H1 (cell line): Measurements from ENCODE around the gene OSTF1. TPM values are rescaled to one million over a fixed set of nuclear protein-coding genes. Genes with fewer than 3 reads are reported as not detected.

ENCODE experiments used
- CTCF ChIA-PET: fragments of 300-600 bp; sonication (Branson Sonifier 250); formaldehyde crosslinking; loops from one replicate; lab custom pipeline; 2021; ENCODE audit not compliant: partially characterized antibody; lab: Charles Lee
- POLR2A ChIA-PET: fragments of 300-600 bp; sonication (Branson Sonifier 250); formaldehyde crosslinking; loops from one replicate; lab custom pipeline; 2021; ENCODE audit warnings: inconsistent platforms; ENCODE audit not compliant: partially characterized antibody; lab: Charles Lee
- DNase-seq, 2 experiments: peaks; one replicate each; pipeline versions ENCODE4 v3.0.0 to v3.0.0-alpha.2; 2010 to 2022; ENCODE audit warnings: low spot score in 2 of 2, low read depth in 1 of 2, mixed read lengths in 1 of 2
- FAIRE-seq: peaks from 2 replicates; lab custom pipeline; 2011; peaks lifted over from hg19 to GRCh38; lab: Jason Lieb, UNC
- H2AFZ ChIP-seq: 2 replicates; pipeline ENCODE4 v1.8.1; 2012; ENCODE audit warnings: low read length, inconsistent platforms
- H2AK5ac ChIP-seq: 2 replicates; pipeline ENCODE4 v1.6.1; 2013; ENCODE audit warnings: low read depth, low read length
- H2BK120ac ChIP-seq: replicated peaks from 2 replicates; pipeline ENCODE3; 2013; ENCODE audit warnings: low read depth, low read length, inconsistent platforms
- H2BK12ac ChIP-seq: 2 replicates; pipeline ENCODE4 v1.6.1; 2013; ENCODE audit warnings: low read depth, low read length
- H2BK15ac ChIP-seq: 2 replicates; pipeline ENCODE4 v1.6.1; 2013; ENCODE audit warnings: low read length
- H2BK20ac ChIP-seq: 2 replicates; pipeline ENCODE4 v1.6.1; 2013; ENCODE audit warnings: low read length
- H2BK5ac ChIP-seq: 2 replicates; pipeline ENCODE4 v1.6.1; 2013; ENCODE audit warnings: low read depth, low read length
- H3K14ac ChIP-seq: 2 replicates; pipeline ENCODE4 v1.6.1; 2013; ENCODE audit warnings: inconsistent platforms; ENCODE audit not compliant: insufficient read length
- H3K18ac ChIP-seq: 2 replicates; pipeline ENCODE4 v1.6.1; 2013; ENCODE audit warnings: low read length; ENCODE audit errors: extremely low read depth
- H3K23ac ChIP-seq: 2 replicates; pipeline ENCODE4 v1.6.1; 2013; ENCODE audit warnings: inconsistent platforms; ENCODE audit not compliant: insufficient read length
- H3K23me2 ChIP-seq: 2 replicates; pipeline ENCODE4 v1.6.1; 2013; ENCODE audit warnings: low read depth, low read length
- H3K27ac ChIP-seq: 2 replicates; pipeline ENCODE4 v1.6.1; 2011; ENCODE audit warnings: low read depth, low read length, inconsistent platforms
- H3K27me3 ChIP-seq, 4 experiments: replicated peaks in 1 of 4; 1 replicate in 1 of 4; 2 replicates in 3 of 4; pipeline versions ENCODE4 v1.6.1 to v1.8.1; 2011 to 2013; ENCODE audit warnings: low read length in 3 of 4, mild to moderate bottlenecking in 3 of 4, inconsistent platforms in 2 of 4, mixed read lengths in 2 of 4, moderate library complexity in 1 of 4; ENCODE audit not compliant: control insufficient read depth in 3 of 4, insufficient read depth in 3 of 4; ENCODE audit errors: extremely low read depth in 1 of 4
- H3K36me3 ChIP-seq, 4 experiments: 2 replicates each; pipeline versions ENCODE4 v1.6.1 to v1.8.1; 2011 to 2013; ENCODE audit warnings: mild to moderate bottlenecking in 4 of 4, low read length in 3 of 4, moderate library complexity in 2 of 4, control low read depth in 1 of 4, inconsistent platforms in 1 of 4; ENCODE audit not compliant: insufficient read depth in 4 of 4, control insufficient read depth in 2 of 4
- H3K4ac ChIP-seq: replicated peaks from 2 replicates; pipeline ENCODE3; 2013; ENCODE audit warnings: low read length, low read depth, mixed read lengths, inconsistent platforms; ENCODE audit not compliant: insufficient read length
- H3K4me1 ChIP-seq, 4 experiments: replicated peaks in 1 of 4; 1 replicate in 1 of 4; 2 replicates in 3 of 4; pipeline versions ENCODE4 v1.6.1 to v1.8.1; 2011 to 2013; ENCODE audit warnings: low read length in 3 of 4, inconsistent platforms in 2 of 4, mixed read lengths in 1 of 4; ENCODE audit not compliant: insufficient read depth in 4 of 4, control insufficient read depth in 3 of 4
- H3K4me2 ChIP-seq, 2 experiments: 2 replicates each; pipeline versions ENCODE4 v1.6.1 to v1.8.1; 2011 to 2013; ENCODE audit warnings: low read depth in 2 of 2, low read length in 2 of 2, control low read depth in 1 of 2, inconsistent platforms in 1 of 2, mild to moderate bottlenecking in 1 of 2; ENCODE audit not compliant: insufficient read depth in 1 of 2
- H3K4me3 ChIP-seq, 4 experiments: fragments of 200-600, 300-600 bp in 1 of 4; sonication (generic), shearing (Covaris generic), sonication (Bioruptor Twin) in 1 of 4; 2 replicates each; pipeline versions ENCODE4 v1.5.1 to v1.8.1; 2011 to 2016; ENCODE audit warnings: low read length in 4 of 4, low read depth in 3 of 4, control low read depth in 2 of 4, inconsistent platforms in 2 of 4, mild to moderate bottlenecking in 2 of 4, mixed read lengths in 1 of 4, moderate library complexity in 1 of 4; ENCODE audit not compliant: insufficient read depth in 2 of 4; ENCODE audit errors: extremely low read depth in 1 of 4
- H3K56ac ChIP-seq: replicated peaks from 2 replicates; pipeline ENCODE3; 2013; ENCODE audit warnings: low read depth, mild to moderate bottlenecking, mixed read lengths, low read length, inconsistent platforms; ENCODE audit not compliant: insufficient read length
- H3K79me1 ChIP-seq: 2 replicates; pipeline ENCODE4 v1.6.1; 2013; ENCODE audit warnings: low read depth, low read length, control low read depth
- H3K79me2 ChIP-seq, 2 experiments: 2 replicates each; pipeline versions ENCODE4 v1.6.1 to v1.8.1; 2012 to 2013; ENCODE audit warnings: low read length in 2 of 2, mild to moderate bottlenecking in 2 of 2, inconsistent platforms in 1 of 2; ENCODE audit not compliant: insufficient read depth in 2 of 2, control insufficient read depth in 1 of 2
- H3K9ac ChIP-seq, 4 experiments: replicated peaks in 1 of 4; 1 replicate in 1 of 4; 2 replicates in 3 of 4; pipeline versions ENCODE4 v1.6.1 to v1.8.1; 2011 to 2013; ENCODE audit warnings: low read depth in 3 of 4, low read length in 3 of 4, control low read depth in 2 of 4, mild to moderate bottlenecking in 2 of 4, moderate library complexity in 2 of 4, inconsistent platforms in 1 of 4; ENCODE audit errors: extremely low read depth in 1 of 4
- H3K9me3 ChIP-seq, 2 experiments: 2 replicates each; pipeline versions ENCODE4 v1.6.1 to v1.8.1; 2012 to 2013; ENCODE audit warnings: mild to moderate bottlenecking in 2 of 2, moderate library complexity in 2 of 2, control low read depth in 1 of 2, inconsistent platforms in 1 of 2, low read depth in 1 of 2, low read length in 1 of 2, mixed read lengths in 1 of 2; ENCODE audit not compliant: insufficient read depth in 2 of 2
- H4K20me1 ChIP-seq, 2 experiments: replicated peaks in 1 of 2; 2 replicates each; pipeline versions ENCODE3 to v1.8.1; 2011 to 2013; ENCODE audit warnings: inconsistent platforms in 2 of 2, low read length in 2 of 2, mild to moderate bottlenecking in 1 of 2; ENCODE audit not compliant: insufficient read depth in 2 of 2, control insufficient read depth in 1 of 2
- H4K5ac ChIP-seq: 2 replicates; pipeline ENCODE4 v1.6.1; 2013; ENCODE audit warnings: low read length, low read depth, mixed read lengths, inconsistent platforms; ENCODE audit not compliant: insufficient read length
- H4K8ac ChIP-seq: 2 replicates; pipeline ENCODE4 v1.8.0; 2013; ENCODE audit warnings: mild to moderate bottlenecking, moderate library complexity, low read length, inconsistent platforms; ENCODE audit not compliant: insufficient read depth; ENCODE audit errors: extremely low read depth
- H4K91ac ChIP-seq: replicated peaks from 2 replicates; pipeline ENCODE3; 2013; ENCODE audit warnings: low read length, mixed read lengths, inconsistent platforms; ENCODE audit not compliant: insufficient read length
- CBX8 ChIP-seq: fragments of 300-800, 300-1000 bp; sonication (generic); IDR thresholded peaks from 2 replicates; pipeline ENCODE4 v1.7.1; 2016; ENCODE audit warnings: low read depth, low read length, borderline replicate concordance
- EP300 ChIP-seq, 2 experiments: IDR thresholded peaks; 1 replicate in 1 of 2; 2 replicates in 1 of 2; pipeline ENCODE4 v1.6.1; 2011 to 2012; ENCODE audit warnings: low read depth in 2 of 2, low read length in 2 of 2, mild to moderate bottlenecking in 2 of 2, borderline replicate concordance in 1 of 2, inconsistent platforms in 1 of 2, moderate library complexity in 1 of 2
- GABPA ChIP-seq: IDR thresholded peaks from 2 replicates; pipeline ENCODE4 v1.6.1; 2011; ENCODE audit warnings: mild to moderate bottlenecking, low read length, moderate library complexity, borderline replicate concordance; ENCODE audit not compliant: insufficient read depth
- MAFK ChIP-seq: IDR thresholded peaks from 2 replicates; pipeline ENCODE4 v1.6.1; 2012; ENCODE audit warnings: low read depth, mild to moderate bottlenecking, improper control_type of control experiment, low read length
- ZNF274 ChIP-seq: IDR thresholded peaks from 2 replicates; pipeline ENCODE4 v1.7.0; 2012; ENCODE audit warnings: low read length, borderline replicate concordance; ENCODE audit errors: extremely low read depth
- WGBS, 2 experiments: shearing (Covaris generic) in 1 of 2; methylation state at CpG; one replicate each; pipeline versions ENCODE4 v1.1.6 to v1.1.7; 2013 to 2015; ENCODE audit warnings: low lambda C conversion rate in 2 of 2, mixed read lengths in 2 of 2, inconsistent platforms in 1 of 2, low coverage in 1 of 2, missing lambda C conversion rate in 1 of 2; ENCODE audit not compliant: insufficient replicate concordance in 2 of 2, insufficient coverage in 1 of 2, insufficient read length in 1 of 2; ENCODE audit errors: extremely low coverage in 1 of 2, missing lambda C conversion rate in 1 of 2; 5-methylcytosine and 5-hydroxymethylcytosine counted together
- polyA plus RNA-seq, 7 experiments: library from polyadenylated mRNA; depleted of rRNA in 3 of 7; stranded (reverse) in 5 of 7; unstranded in 2 of 7; fragments of >200 nt in 5 of 7; fragments of 200-250 nt in 2 of 7; gene quantifications; 1 replicate in 5 of 7; 2 replicates in 1 of 7; 4 replicates in 1 of 7; pipeline versions ENCODE4 v1.2.1 to v1.2.3, GENCODE V29; 2011 to 2013; ENCODE audit warnings: missing spikeins in 2 of 7, mixed read lengths in 2 of 7
- total RNA-seq: library from RNA; stranded (reverse); fragmentation: NEBNext Ultra II Directional; extraction: Animal tissue kit (Norgen Biotek cat#: 25700); gene quantifications from 2 replicates; pipeline ENCODE4 v1.2.1, GENCODE V29; 2021

Gene OSTF1
- total and polyA plus RNA-seq, 2 of the 8 experiments (the other 6 are each of a cell fraction or from before 2014, with no cell fraction given), result 5.0 to 18.9 TPM

GRCh38 chr9:75063556-75064305, 24.6 kb upstream of the OSTF1 start:
- Histone ChIP-seq H3K4me1 (no peaks in the 10 kb centered on the region), H2BK5ac (no peak overlapping the region), H3K14ac (no peak overlapping the region), H3K23me2 (no peaks in the 10 kb centered on the region), H4K91ac (peak overlapping the region; percentile 20), H3K56ac (no peak overlapping the region), H4K5ac (no peak overlapping the region), H3K4ac (no peak overlapping the region), H3K27ac (no peak overlapping the region), H3K23ac (no peak overlapping the region), H3K4me2 (no peak overlapping the region), H3K9ac (no peak overlapping the region), H3K9me3 (no peaks in the 10 kb centered on the region), H2BK15ac (no peak overlapping the region), H2BK12ac (no peak overlapping the region), H3K79me1 (no peaks in the 10 kb centered on the region), H2BK120ac (no peak overlapping the region), H3K18ac (no peak overlapping the region), H3K79me2 (no peaks in the 10 kb centered on the region), H2AFZ (no peak overlapping the region), H2BK20ac (no peak overlapping the region), H3K4me3 (no peak overlapping the region), H4K8ac (no peak overlapping the region), H3K36me3 (no peaks in the 10 kb centered on the region), H4K20me1 (no peaks in the 10 kb centered on the region), H3K27me3 (no peaks in the 10 kb centered on the region), H2AK5ac (no peak overlapping the region)
- 63% methylated on average over 1 of the region's 1 CpG; no CpG with 5 or more reads in 1 of the 2 experiments for WGBS, 2 experiments
- POLR2A ChIA-PET, result no interaction called here
- DNase-seq (no peak), FAIRE-seq (no peak)
- CTCF ChIA-PET, result interaction anchor here (1.0 to 3.3 kb wide), 10 partner anchors 9 to 782 kb away, joined by 3 to 12 read pairs (median 4); partner anchors contain the start of gene C9orf40
- no peak for TF ChIP-seq MAFK
- no peak for TF ChIP-seq CBX8
- TF ChIP-seq ZNF274, result no peak
- TF ChIP-seq GABPA, result no peak
- no peak for TF ChIP-seq EP300 (IDR thresholded peaks at IDR 0.05; ENCODE audit: borderline replicate concordance in 1 of 2, low read depth in 2 of 2, low read length in 2 of 2)
